ENCODE data around the gene TMEM9.

The TMEM9 gene

DNA sequence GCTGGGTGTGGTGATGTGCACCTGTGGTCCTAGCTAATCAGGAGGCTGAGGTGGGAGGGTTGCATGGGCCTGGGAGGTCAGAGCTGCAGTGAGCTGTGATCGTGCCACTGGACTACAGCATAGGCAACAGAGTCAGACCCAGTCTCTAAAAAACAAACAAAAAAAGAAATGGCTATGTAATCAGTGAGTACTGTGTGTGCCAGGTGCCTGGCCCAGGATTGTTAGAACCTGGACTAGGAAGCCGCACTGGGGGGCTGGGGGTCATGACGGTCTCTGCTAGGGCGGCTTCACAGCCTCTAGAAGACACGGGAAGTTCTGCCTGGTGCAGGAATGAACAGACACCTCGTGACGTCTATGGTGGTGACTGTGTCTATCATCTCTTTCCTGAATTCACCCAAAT is 8.5 kb downstream of the TMEM9 start:
- no peak for DNase-seq (ENCODE audit: low read depth in 4 of 4, low spot score in 1 of 4)

DNA sequence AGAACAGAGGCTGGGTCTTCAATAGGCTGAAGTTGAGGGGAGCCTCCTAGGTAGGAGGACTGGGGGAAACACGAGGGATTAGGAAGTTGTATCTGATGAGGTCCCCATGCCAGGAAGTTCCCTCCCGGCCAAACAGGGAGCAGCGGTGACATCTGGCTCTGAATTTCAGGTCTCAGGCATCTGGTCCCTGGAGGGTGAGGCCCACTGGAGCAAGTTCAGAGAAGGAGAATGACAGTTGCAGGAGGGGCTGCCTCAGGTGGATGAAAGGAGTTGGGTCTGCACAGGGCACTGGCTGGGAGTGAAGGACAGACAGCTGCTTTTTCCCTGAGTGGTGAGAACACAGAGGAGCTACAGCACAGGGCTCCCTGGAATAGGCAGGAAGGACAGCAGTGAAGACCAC is 9.1 kb downstream of the TMEM9 start:
- DNase-seq (ENCODE audit: low read depth in 4 of 4, low spot score in 1 of 4), result no peak

DNA sequence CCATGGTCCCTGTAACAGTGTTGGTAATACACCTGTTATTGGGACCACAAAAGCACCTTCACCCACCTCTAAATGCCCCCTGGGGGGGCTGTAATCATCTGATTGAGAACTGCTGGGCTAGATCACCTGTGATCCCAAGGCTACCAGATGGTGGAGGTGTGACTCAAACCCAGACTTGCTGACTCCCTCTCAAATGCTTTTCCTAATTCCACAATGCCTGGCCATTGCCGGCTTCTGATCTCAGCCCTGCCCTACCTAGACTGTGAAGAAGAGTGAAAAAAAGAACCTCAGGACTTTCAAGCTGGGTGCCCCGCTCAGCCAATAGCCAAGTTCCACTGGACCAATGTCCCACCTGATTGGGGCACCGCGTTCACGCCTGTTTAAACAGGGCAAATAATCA is 9.6 kb downstream of the TMEM9 start:
- DNase-seq (ENCODE audit: low read depth in 4 of 4, low spot score in 1 of 4), result no peak

DNA sequence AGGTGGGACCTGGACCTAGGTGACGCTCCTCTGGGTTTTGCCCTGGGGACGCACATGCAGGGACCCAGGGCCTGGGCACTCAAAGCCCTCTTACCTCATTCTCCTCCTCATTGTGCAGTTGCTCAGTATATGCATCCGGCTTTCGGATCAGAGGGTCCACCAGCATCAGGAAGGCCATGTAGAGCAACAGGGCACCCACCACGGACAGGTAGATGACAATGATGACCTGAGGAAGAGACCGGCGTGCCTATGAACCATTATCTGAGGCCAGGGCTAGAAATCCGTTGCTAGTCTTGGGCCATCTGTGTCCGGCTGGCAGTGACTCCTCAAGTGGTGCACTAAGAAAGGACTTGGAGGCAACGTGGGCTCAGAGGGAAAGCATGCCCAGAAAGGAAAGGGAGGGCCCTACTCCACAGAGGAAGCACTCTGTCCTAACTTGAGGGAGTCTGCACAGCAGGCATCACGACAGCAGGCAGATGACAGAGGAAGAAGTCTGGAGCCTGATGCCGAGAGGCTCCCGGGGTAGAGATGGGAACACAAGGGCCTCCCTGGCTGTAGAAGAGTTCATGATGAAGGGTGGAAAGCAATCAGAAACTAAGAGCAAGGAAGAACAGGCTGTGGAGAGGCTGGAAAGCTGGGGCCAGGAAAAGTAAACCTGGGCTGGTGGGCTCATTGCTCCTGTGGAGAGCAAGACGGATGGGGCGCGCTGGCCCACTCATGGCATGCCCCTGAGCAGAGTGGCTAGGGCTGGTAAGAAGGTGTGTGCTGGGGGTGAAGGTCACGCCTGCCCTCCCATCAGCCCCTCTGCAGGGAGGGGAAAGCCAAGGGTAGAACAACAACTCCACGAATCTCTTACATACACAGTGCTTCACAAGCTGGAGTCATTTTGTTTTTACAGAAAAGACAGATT is 10.3 kb downstream of the TMEM9 start:
- no peak for DNase-seq (ENCODE audit: low read depth in 4 of 4, low spot score in 1 of 4)

DNA sequence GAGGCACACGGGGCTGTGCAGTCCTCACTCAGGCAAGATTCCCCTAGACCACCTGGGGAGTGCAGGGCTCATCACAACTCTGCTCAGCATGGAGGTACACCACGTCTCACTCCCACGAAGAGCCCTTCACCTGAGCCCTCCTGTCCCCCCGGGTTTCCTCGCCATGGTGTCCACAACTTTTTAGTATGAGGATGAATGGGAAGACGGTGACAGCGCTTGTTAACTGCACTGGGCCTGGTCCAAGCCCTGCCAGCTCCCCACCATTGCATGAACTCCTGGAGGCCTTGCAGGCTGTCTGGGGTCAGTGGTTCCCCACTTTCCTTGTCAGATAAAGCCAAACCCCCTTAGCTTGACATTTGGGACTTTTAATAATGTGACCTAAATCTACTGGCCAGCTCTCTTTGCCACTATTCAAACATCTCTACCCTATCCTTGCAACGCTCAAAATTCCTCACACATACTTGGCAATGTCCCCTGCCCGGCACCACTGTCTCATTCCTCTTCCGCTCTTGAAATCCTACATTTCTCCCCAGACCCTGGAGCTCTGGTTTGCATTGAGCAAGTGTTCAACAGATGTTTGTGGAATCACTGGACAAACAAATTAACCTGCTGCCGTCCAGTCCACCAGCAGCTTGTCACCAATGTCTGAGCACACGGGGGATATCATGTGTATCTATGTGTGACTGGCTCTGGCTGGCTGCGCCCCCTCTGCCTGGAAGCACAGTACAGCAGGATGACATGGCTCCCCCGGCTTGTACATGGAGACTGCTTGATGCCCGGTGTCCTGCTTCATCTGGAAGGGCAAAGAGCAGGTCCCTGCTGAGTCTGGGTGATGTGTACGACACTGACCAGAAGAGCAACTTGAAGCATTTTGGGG is 11.2 kb downstream of the TMEM9 start:
- no peak for DNase-seq (ENCODE audit: low read depth in 4 of 4, low spot score in 1 of 4)

DNA sequence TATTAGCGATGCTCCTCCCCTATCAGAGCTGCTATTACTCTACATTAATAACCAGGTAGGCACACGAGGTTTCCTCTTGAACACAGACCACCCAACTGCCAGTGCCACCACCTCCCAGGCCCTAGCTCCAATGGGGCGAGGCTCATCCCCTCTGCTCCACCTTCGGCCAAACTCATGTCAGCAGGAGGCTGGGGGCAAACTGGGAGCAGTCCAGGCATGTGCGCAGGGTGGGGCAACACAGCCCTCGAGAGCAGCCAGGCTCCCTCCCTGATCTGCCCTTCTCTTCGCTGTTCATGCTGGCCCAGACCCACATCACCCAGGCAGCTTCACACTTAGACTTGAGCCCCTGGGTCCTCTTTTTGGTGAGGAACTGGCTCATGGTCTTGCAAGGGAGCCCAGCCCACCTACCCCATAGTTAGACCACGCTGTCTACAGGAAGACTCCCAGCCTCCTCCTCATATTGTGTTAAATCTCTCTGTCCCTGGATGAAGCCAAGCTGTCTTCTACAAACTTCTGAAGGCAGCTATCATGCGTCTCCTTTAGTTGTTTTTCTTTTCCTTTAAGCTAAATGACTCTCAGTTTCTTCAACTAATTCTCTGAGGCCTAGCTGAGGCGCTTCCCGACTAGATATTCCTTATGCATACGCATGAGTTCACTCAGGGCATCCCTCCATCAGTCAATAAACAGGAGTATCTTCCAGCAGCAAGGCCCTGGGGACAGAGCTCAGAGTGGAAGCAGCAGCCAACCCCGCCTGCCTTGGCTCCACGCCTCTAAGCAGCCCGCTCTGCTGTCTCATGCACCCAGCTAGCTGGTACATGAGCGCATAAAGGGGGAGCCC is 12.0 kb downstream of the TMEM9 start:
- no peak for DNase-seq (ENCODE audit: low read depth in 4 of 4, low spot score in 1 of 4)

DNA sequence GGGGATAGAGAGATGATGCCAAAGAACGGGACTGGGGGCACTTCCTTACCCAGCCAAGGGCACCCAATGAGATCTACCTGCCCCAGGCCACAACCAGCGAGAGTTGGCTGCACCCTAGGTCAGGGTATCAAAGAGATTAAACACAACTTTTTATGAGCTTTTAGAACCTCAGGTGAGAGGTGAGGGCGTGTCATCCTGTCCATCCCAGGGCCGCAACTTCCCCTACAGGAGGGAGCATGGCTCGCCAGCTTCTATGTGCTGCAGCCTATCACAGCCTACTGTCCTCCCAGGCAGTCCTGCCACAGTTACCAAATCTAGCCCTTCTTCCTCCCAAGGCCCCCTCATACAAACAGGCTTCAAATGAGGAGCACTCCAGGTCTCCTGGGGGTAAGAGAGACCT is 12.9 kb downstream of the TMEM9 start:
- no peak for DNase-seq (ENCODE audit: low read depth in 4 of 4, low spot score in 1 of 4)

DNA sequence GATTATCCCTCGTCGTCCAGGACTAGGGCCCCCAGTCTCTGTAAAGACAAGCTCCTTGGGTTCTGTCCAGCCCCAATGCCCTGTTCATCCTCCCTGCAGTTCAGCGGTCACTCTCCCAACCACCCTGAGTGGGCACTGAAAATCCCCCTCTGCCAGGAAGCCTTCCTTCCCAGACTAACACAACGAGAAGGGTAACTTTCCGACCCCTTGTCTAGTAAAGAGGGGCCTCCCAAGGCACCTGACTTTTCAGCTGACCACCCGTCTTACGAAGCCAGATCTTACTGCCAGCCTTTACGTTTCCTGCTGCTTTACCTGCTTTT is 13.4 kb downstream of the TMEM9 start:
- DNase-seq (ENCODE audit: low read depth in 4 of 4, low spot score in 1 of 4), result no peak

DNA sequence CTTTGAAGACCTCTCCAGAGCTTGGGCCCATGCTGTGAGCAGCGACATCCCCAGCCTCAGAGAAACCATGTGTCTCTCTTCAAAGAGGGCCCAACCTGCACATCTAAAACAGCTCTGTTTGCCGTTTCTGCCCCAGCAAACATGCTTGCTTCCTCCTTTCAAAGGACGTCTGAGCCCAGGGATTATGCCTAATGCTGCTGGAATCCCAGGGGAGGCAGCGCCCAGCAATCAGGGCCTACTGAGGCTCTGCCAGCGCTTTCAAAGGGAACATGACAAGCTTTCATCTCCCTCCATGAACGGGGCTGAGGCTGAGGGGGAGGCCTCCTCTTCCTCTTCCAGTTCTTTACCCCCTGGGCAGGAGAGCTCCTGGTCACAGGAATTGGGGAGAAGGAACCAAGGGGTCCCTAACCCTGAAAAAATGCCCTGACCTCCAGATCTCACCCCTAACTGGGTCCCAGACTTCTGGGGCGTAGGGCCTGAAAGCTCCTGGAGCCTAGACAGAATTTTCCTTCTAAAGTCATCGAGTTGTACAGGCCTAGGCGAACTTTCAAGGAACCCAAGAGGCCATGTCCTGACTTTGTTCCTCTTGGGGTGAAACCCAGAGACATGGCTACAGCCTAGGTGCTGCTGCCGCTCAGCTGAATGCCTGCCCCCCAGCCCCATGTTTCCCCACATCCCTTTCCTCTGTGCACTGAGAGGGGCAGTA is 13.9 kb downstream of the TMEM9 start:
- no peak for DNase-seq (ENCODE audit: low read depth in 4 of 4, low spot score in 1 of 4)

DNA sequence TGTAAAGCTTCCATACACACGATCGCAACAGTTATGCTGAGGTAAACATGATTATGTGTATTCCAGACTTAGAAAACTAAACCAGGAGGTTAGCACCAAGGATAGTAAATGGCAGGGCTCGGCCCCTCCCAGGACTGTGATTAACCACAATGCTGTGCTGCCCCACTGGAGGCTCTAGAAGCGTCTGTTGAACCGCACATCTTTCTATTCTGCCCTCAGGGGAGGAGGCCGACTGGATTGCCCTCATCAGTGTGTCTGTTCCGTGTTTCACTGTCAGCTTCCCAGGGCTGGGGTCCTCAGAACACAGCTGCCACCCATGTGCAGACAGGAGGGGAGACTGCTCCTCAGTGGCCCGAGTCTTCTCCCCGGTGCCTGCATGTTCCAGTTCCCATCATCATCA is 14.5 kb downstream of the TMEM9 start:
- no peak for DNase-seq (ENCODE audit: low read depth in 4 of 4, low spot score in 1 of 4)

DNA sequence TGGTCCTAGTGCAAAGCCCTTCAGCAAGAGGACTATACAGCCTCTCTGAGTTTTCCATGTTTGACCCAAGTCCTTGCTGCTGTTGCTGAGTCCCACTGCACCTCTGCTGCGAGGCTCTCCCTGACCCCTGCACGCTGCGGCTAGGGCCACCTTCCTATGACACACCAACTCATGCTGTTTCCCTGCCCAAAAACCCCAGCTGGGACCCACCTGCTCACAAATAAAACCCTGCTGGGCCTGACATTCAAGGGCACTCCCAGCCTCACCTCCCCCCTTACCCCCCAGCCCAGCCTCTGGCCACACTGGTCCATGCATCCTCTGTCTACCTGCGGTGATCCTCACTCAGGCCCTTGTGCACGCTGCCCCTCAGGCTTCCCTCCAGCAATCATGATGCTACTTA is 15.0 kb downstream of the TMEM9 start:
- no peak for DNase-seq (ENCODE audit: low read depth in 4 of 4, low spot score in 1 of 4)

DNA sequence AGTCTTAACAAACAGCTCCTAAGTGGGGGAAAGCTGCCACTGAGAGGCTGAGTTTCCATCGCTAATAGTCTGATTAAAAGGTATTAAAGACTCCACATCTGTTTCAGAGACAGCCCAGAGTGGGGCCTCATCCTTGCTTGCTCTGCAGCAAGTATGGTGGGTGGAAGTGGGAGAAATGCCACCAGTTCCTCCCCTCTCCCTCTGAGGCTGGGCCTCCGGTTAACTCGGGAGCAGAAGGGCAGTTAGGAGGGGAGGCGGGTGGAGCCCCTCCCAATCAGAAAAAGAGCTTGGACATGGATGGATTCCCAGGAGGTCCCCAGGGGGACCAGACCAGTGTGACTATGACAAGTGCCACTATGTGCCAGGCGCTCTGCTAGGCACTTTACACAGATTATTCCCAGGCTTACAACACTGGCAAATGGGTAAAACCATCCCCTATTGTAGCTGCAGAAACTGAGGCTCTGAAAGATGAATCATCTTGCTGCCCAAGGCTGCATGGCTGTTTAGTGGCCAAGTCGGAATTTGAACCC is 15.9 kb downstream of the TMEM9 start:
- DNase-seq (ENCODE audit: low read depth in 4 of 4, low spot score in 1 of 4), result no peak

DNA sequence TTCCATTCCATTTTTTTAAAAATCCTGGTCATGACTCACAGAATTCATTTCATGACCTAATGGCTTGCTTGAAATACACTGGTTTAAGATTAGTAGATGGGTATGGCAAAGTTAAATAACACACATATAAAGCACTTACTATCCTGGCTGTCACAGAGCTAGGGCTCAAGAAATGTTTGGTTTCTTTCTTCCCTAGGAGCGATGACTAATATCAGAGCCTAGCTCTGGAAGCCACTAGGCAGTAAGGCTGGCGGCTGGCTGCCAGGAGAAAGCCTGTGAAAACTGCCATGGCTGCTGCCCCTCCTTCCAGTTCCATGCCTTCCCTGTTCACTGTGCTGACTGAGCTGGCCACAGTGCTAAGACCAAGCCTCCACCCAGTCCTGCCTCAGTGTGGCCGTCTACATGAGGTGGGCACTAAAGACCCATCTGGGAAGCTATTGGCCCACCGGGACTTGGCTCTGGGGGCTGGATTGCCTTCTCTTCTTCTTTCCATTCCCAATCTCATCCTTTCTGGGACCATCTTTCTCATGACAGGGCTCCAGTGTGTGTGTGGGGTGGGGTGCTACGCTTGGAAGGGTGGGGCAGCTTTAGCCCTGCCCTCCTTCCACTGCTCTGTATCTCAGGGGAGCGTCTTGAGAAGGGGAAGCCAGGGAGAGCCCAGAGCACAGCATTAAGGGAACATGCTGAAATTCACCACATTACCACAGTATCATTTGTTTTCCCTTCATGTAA is 16.5 kb downstream of the TMEM9 start:
- no peak for DNase-seq (ENCODE audit: low read depth in 4 of 4, low spot score in 1 of 4)

DNA sequence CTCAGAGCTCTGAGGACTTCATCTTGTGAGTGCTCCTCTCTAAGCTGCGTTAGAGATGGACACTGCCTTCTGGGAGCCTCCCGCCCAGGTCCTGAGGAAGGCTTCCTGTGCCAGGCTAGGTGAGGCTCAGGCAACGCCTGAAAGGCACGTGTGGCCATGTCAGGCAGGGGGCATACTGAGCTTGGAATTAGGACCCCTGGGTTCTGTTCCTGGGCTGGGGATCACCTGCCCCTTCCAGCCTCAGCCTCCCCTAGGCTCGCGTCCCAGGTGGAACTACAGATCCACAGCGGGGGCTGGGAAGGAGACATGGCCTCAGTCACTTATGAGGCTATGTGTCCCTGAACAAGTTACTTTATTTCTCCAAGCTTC is 17.3 kb downstream of the TMEM9 start:
- DNase-seq (ENCODE audit: low read depth in 4 of 4, low spot score in 1 of 4), result no peak

DNA sequence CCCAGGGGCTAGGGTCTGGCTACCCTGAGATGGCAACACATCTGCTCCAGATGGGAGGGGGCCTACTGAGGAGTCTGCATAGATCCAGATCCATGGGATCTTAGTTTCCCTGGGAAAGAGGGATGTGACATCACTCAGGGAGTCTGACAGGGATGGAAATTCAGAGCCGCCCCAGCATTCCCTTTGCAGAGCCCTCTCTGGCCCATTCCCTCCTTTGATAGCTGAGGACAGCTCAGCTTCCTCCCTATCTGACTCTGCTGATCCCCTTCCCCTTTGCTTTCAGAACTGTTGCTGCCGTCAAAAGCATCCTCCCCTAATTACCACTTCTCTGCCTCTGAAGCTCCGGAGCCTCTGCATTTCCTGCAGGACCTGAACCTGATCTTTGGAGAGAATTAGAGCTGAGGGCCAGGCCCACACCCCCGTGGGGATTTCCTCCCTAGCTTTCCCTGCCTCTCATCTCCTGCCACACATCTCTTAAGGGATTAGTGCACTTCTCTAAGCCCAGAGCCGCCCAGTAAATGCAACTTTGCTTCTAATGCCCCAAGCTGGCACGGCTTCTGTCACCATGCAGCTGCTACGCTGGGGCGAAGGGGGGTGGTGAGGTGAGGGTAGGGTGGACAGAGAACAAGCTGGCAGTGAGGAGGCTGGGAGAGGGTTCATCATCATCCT is 17.8 kb downstream of the TMEM9 start:
- DNase-seq (ENCODE audit: low read depth in 4 of 4, low spot score in 1 of 4), result no peak

DNA sequence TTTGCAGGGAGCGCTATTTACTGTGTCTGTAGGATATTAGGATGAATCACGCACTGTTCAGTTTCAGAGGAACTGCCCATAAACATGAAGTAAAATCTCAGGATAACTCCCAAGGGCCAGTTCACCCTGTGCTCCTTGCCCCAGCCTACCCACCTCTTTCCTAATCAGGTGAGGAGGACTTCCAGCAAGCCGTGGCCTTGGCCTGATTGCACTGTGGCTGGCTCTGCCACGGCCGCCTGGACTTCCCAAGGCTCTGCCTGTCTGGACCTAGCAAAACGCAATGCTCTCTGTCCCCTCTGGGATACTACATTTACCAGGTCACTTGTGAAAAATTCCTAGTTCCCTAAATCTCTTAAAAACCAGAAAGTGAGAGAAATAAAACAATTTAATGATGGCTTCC is 19.9 kb downstream of the TMEM9 start:
- no peak for DNase-seq (ENCODE audit: low read depth in 4 of 4, low spot score in 1 of 4)

DNA sequence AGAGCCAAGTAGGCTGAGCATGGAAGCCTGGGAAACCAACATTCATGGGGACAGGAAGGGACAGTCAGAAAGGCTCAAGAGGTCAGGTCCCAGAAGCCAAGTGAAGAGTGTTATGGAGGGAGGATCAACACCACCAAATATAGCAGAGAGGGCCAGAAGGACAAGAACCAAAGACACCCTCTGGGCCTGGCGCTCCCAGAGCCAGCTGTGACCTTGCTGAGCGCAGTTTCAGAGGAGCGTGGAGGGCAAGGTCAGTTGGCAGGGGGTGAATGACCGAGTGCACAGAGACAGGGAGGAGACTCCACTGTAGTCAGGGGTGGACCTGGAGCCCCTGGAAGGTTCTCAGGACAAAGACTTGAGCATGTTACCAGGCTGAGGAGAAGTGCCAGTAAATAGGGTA is 22.9 kb downstream of the TMEM9 start:
- DNase-seq (ENCODE audit: low read depth in 4 of 4, low spot score in 1 of 4), result no peak

DNA sequence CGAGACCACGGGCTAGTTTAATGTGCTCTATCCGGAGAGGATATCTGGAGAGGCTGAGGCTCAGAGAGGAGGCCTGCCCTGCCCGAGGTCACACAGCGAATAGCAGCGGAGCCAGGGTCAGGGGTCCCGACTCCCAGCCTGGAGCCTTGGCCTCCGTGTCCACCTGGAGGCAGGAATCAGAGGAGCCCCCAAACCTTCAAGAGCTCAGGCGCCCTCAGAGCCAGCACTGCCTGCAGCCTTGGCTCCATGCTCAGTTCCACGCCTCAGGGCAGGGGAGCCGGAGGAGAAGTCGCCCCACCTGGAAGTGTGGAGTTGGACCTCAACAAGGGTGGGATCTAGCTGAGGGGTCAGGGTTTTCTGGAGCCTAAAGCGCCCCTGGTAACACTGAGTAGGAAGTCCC is 25.3 kb downstream of the TMEM9 start:
- DNase-seq (ENCODE audit: low read depth in 4 of 4, low spot score in 1 of 4), result no peak

DNA sequence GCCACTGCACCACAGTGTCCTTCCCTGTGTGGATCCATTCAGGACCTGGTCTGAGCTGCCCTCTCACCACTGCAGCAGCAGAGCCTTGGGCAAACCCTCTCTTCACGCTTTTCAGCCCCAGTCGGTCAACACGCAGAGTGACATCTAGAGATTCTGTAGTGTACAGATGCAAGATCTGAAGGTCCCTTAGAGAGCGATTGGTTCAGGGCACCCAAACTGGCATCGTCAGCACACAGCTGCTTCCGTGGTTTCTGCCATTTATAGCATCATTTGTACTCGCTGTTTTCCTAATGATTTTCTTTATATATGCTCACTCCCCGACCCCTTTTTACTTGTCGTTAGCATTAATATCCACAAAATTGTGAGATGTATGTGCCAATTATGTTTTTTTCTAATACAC is 25.8 kb downstream of the TMEM9 start:
- DNase-seq (ENCODE audit: low read depth in 4 of 4, low spot score in 1 of 4), result no peak
